Karpas-422 (cell line): ENCODE measurements around the gene ARL8A. TPM values are rescaled to one million over a fixed set of nuclear protein-coding genes. Genes with fewer than 3 reads are reported as not detected.
"Not testable (repeated sequence)": the region's sequence is repeated elsewhere in the genome, so short reads cannot be mapped to it uniquely, and the experiment has no call there.

ENCODE experiments used
- DNase-seq: peaks from one replicate; pipeline ENCODE4 v3.0.0-alpha.2; 2015
- H2AFZ ChIP-seq: fragments of 200-600 bp; sonication (generic); 2 replicates; pipeline ENCODE4 v1.6.1; 2014; ENCODE audit warnings: antibody characterized with exemption, low read length, mixed read lengths
- H3K27ac ChIP-seq: fragments of 200-600 bp; sonication (generic); 2 replicates; pipeline ENCODE4 v1.5.1; 2014; ENCODE audit warnings: mild to moderate bottlenecking, low read length, moderate library complexity
- H3K27me3 ChIP-seq: fragments of 200-600 bp; sonication (generic); 2 replicates; pipeline ENCODE4 v1.6.1; 2014; ENCODE audit warnings: low read length, mixed read lengths
- H3K36me3 ChIP-seq: fragments of 200-600 bp; sonication (generic); 2 replicates; pipeline ENCODE4 v1.6.1; 2014; ENCODE audit warnings: low read length, mixed read lengths; ENCODE audit not compliant: insufficient read depth
- H3K4me1 ChIP-seq: fragments of 200-600 bp; sonication (generic); 2 replicates; pipeline ENCODE4 v1.6.1; 2014; ENCODE audit warnings: mild to moderate bottlenecking, low read length, mixed read lengths
- H3K4me2 ChIP-seq: fragments of 200-600 bp; sonication (generic); 2 replicates; pipeline ENCODE4 v1.6.1; 2014; ENCODE audit warnings: low read length, low read depth, mild to moderate bottlenecking; ENCODE audit not compliant: poor library complexity, severe bottlenecking
- H3K4me3 ChIP-seq: fragments of 200-600 bp; sonication (generic); 2 replicates; pipeline ENCODE4 v1.5.1; 2014; ENCODE audit warnings: mild to moderate bottlenecking, antibody characterized with exemption, low read length, mixed read lengths
- H3K79me2 ChIP-seq: fragments of 200-600 bp; sonication (generic); 2 replicates; pipeline ENCODE4 v1.6.1; 2014; ENCODE audit warnings: mild to moderate bottlenecking, low read length, mixed read lengths
- H3K9ac ChIP-seq: fragments of 200-600 bp; sonication (generic); 2 replicates; pipeline ENCODE4 v1.6.0; 2014; ENCODE audit warnings: low read length
- H3K9me2 ChIP-seq: fragments of 200-600 bp; sonication (generic), shearing (Covaris generic); replicated peaks from 2 replicates; pipeline ENCODE4 v1.6.0; 2014; ENCODE audit warnings: mild to moderate bottlenecking, low read length, moderate library complexity; ENCODE audit not compliant: insufficient read depth
- H3K9me3 ChIP-seq: fragments of 300-700, 200-600 bp; sonication (generic); 2 replicates; pipeline ENCODE4 v1.6.1; 2014; ENCODE audit warnings: low read length, mixed read lengths
- H4K20me1 ChIP-seq: fragments of 200-600 bp; sonication (generic); 2 replicates; pipeline ENCODE4 v1.6.1; 2014; ENCODE audit warnings: mild to moderate bottlenecking, antibody characterized with exemption, low read length, low read depth; ENCODE audit not compliant: insufficient read depth
- total RNA-seq: library from RNA; depleted of rRNA; stranded (reverse); fragments of >200 nt; shearing (Covaris generic); gene quantifications from 2 replicates; pipeline ENCODE4 v1.2.3, GENCODE V29; 2014; ENCODE audit warnings: low replicate concordance

The ARL8A gene
- total RNA-seq, 1 experiment from 2014 or later, result 26.7 TPM

GRCh38 chr1:202143768-202144401 lies 652 bp downstream of the ARL8A start:
- Histone ChIP-seq H3K27me3 (no peaks in the 10 kb centered on the region), H3K36me3 (no peaks in the 10 kb centered on the region), H3K79me2 (peaks cover 46% of the 10 kb centered on the region), H3K9ac (peak overlapping the region; percentile 96), H3K4me2 (peak overlapping the region; percentile 79), H3K27ac (peak overlapping the region; percentile 73), H3K4me1 (peaks cover 20% of the 10 kb centered on the region), H3K9me3 (no peaks in the 10 kb centered on the region), H2AFZ (no peak overlapping the region), H3K9me2 (no peaks in the 10 kb centered on the region), H4K20me1 (peaks cover 13% of the 10 kb centered on the region; the same call in 1 of the 2 replicates), H3K4me3 (peak overlapping the region; percentile 89)
- peak; percentile 84 for DNase-seq

GRCh38 chr1:202143011-202143767 lies 1.3 kb downstream of the ARL8A start:
- H3K4me3 ChIP-seq, result peak overlapping the region; percentile 89
- peak; percentile 87 for DNase-seq
- no peaks in the 10 kb centered on the region for H3K27me3 ChIP-seq
- H3K9ac ChIP-seq, result peak overlapping the region; percentile 96
- H4K20me1 ChIP-seq, result peaks cover 15% of the 10 kb centered on the region; the same call in 1 of the 2 replicates
- H3K27ac ChIP-seq, result peak overlapping the region; percentile 73
- H3K9me3 ChIP-seq, result no peaks in the 10 kb centered on the region
- H3K36me3 ChIP-seq, result no peaks in the 10 kb centered on the region
- H3K9me2 ChIP-seq, result no peaks in the 10 kb centered on the region
- H3K79me2 ChIP-seq, result peaks cover 53% of the 10 kb centered on the region
- peaks cover 20% of the 10 kb centered on the region for H3K4me1 ChIP-seq
- H3K4me2 ChIP-seq, result peak overlapping the region; percentile 79
- no peak overlapping the region for H2AFZ ChIP-seq

GRCh38 chr1:202141468-202141867 lies 3.1 kb downstream of the ARL8A start:
- not testable (repeated sequence) for H3K4me3 ChIP-seq, H3K27ac ChIP-seq, H3K9ac ChIP-seq, H3K36me3 ChIP-seq, H3K4me2 ChIP-seq, H2AFZ ChIP-seq, DNase-seq, H3K27me3 ChIP-seq, H3K9me2 ChIP-seq, H3K9me3 ChIP-seq
- H3K79me2 ChIP-seq, result peaks cover 53% of the 10 kb centered on the region
- H4K20me1 ChIP-seq, result peaks cover 18% of the 10 kb centered on the region; the same call in 1 of the 2 replicates
- peaks cover 20% of the 10 kb centered on the region for H3K4me1 ChIP-seq

- no peak overlapping the region for H3K4me3 ChIP-seq
- no peaks in the 10 kb centered on the region for H3K9me2 ChIP-seq
- peaks cover 53% of the 10 kb centered on the region for H3K79me2 ChIP-seq
- no peak overlapping the region for H3K27ac ChIP-seq
- peaks cover 18% of the 10 kb centered on the region; the same call in 1 of the 2 replicates for H4K20me1 ChIP-seq
- H3K27me3 ChIP-seq, result no peaks in the 10 kb centered on the region
- no peak overlapping the region for H3K4me2 ChIP-seq
- no peak overlapping the region for H3K9ac ChIP-seq
- H2AFZ ChIP-seq, result no peak overlapping the region
- H3K4me1 ChIP-seq, result peaks cover 20% of the 10 kb centered on the region
- no peaks in the 10 kb centered on the region for H3K9me3 ChIP-seq
- no peak for DNase-seq
- no peaks in the 10 kb centered on the region for H3K36me3 ChIP-seq
Observed at GRCh38 chr1:202140833-202141232, 3.7 kb downstream of the ARL8A start.

- H3K27me3 ChIP-seq, result no peaks in the 10 kb centered on the region
- H4K20me1 ChIP-seq, result peaks cover 10% of the 10 kb centered on the region; the same call in 1 of the 2 replicates
- peak; percentile 86 for DNase-seq
- H3K9me3 ChIP-seq, result no peaks in the 10 kb centered on the region
- H3K27ac ChIP-seq, result no peak overlapping the region
- no peaks in the 10 kb centered on the region for H3K4me1 ChIP-seq
- no peak overlapping the region for H3K4me3 ChIP-seq
- H3K9ac ChIP-seq, result no peak overlapping the region
- no peak overlapping the region for H2AFZ ChIP-seq
- peaks cover 8% of the 10 kb centered on the region for H3K36me3 ChIP-seq
- no peak overlapping the region for H3K4me2 ChIP-seq
- peaks cover 14% of the 10 kb centered on the region for H3K79me2 ChIP-seq
- no peaks in the 10 kb centered on the region for H3K9me2 ChIP-seq
Observed at GRCh38 chr1:202135221-202135721, 9.3 kb downstream of the ARL8A start.

GRCh38 chr1:202134645-202135172 lies 9.8 kb downstream of the ARL8A start:
- H3K4me3 ChIP-seq, result no peak overlapping the region
- no peaks in the 10 kb centered on the region for H3K9me2 ChIP-seq
- H2AFZ ChIP-seq, result no peak overlapping the region
- DNase-seq, result no peak
- no peak overlapping the region for H3K4me2 ChIP-seq
- peaks cover 10% of the 10 kb centered on the region for H3K79me2 ChIP-seq
- no peak overlapping the region for H3K9ac ChIP-seq
- H3K4me1 ChIP-seq, result no peaks in the 10 kb centered on the region
- H3K27me3 ChIP-seq, result no peaks in the 10 kb centered on the region
- no peak overlapping the region for H3K27ac ChIP-seq
- peaks cover 8% of the 10 kb centered on the region for H3K36me3 ChIP-seq
- no peaks in the 10 kb centered on the region for H3K9me3 ChIP-seq
- H4K20me1 ChIP-seq, result peaks cover 10% of the 10 kb centered on the region; the same call in 1 of the 2 replicates

GRCh38 chr1:202133989-202134388 lies 10.5 kb downstream of the ARL8A start:
- no peaks in the 10 kb centered on the region for H3K27me3 ChIP-seq
- no peak overlapping the region for H3K4me2 ChIP-seq
- no peaks in the 10 kb centered on the region for H3K9me2 ChIP-seq
- no peak for DNase-seq
- H3K9me3 ChIP-seq, result no peaks in the 10 kb centered on the region
- no peaks in the 10 kb centered on the region for H3K4me1 ChIP-seq
- no peak overlapping the region for H2AFZ ChIP-seq
- peaks cover 8% of the 10 kb centered on the region for H3K79me2 ChIP-seq
- no peak overlapping the region for H3K4me3 ChIP-seq
- no peak overlapping the region for H3K27ac ChIP-seq
- H3K36me3 ChIP-seq, result peaks cover 8% of the 10 kb centered on the region
- peaks cover 10% of the 10 kb centered on the region; the same call in 1 of the 2 replicates for H4K20me1 ChIP-seq
- no peak overlapping the region for H3K9ac ChIP-seq

GRCh38 chr1:202133496-202133895 lies 11.0 kb downstream of the ARL8A start:
- Histone ChIP-seq H3K79me2 (peaks cover 3% of the 10 kb centered on the region), H3K36me3 (peaks cover 8% of the 10 kb centered on the region), H3K4me2 (no peak overlapping the region), H3K4me3 (no peak overlapping the region), H4K20me1 (peaks cover 7% of the 10 kb centered on the region; the same call in 1 of the 2 replicates), H3K27me3 (no peaks in the 10 kb centered on the region), H3K9me2 (no peaks in the 10 kb centered on the region), H3K9ac (no peak overlapping the region), H3K27ac (no peak overlapping the region), H3K9me3 (no peaks in the 10 kb centered on the region), H2AFZ (no peak overlapping the region), H3K4me1 (no peaks in the 10 kb centered on the region)
- no peak for DNase-seq
